NCI-H2107 treated with DMSO at 0.1 percent for 48 hours (cell line): ENCODE results near the gene ZNF644.
"Not testable (repeated sequence)": the region's sequence is repeated elsewhere in the genome, so short reads cannot be mapped to it uniquely, and the experiment has no call there.

Experiments used
- DNase-seq: peaks from one replicate; lab custom pipeline; 2025; ENCODE audit not compliant: unreplicated experiment; lab: John Stamatoyannopoulos, UW

Gene ZNF644

DNA sequence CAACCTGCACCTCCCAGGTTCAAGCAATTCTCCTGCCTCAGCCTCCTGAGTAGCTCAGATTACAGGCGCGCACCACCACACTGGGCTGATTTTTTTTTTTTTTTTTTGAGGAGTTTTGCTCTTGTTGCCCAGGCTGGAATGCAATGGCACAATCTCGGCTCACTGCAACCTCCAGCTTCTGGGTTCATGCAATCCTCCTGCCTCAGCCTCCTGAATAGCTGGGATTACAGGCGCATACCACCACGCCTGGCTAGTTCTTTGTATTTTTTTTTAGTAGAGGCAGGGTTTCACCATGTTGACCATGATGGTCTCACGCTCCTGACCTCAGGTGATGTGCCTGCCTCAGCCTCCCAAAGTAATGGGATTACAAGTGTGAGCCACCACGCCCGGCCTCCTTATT, 93.6 kb downstream of the ZNF644 start:
- not testable (repeated sequence) for DNase-seq

DNA sequence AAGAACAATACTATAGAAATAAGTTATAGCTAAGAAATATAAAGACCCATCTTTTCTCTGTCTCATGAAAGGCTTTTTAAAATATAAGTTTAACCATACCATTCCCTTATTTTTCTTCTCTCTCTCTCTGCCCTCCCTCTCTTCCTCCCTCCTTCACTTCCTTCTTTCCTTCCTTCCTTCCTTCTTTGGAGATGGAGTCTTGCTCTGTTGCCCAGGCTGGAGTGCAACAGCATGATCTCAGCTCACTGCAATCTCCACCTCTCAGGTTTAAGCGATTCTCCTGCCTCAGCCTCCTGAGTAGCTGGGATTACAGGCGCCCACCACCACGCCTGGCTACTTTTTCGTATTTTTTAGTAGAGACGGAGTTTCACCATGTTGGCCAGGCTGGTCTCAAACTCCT, 94.2 kb downstream of the ZNF644 start:
- not testable (repeated sequence) for DNase-seq

DNA sequence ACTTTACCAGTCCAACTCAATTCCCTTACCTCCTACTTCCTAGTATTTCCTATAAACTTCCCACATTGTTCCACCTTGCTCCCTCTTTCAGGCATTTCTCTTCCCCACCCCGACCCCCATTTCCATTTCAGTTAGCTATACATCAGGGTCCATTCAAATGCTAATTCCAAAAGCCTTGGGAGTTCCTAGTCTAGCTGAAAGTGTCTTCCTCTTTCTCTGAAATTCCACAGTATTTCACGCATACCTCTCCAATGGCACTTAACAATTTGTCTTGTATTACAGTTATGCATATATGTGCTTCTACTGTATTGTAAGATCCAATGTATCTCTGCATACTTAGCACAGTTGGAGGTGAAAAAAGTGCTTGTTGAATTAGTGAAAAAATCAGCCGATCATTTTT, 94.9 kb downstream of the ZNF644 start:
- no peak for DNase-seq

DNA sequence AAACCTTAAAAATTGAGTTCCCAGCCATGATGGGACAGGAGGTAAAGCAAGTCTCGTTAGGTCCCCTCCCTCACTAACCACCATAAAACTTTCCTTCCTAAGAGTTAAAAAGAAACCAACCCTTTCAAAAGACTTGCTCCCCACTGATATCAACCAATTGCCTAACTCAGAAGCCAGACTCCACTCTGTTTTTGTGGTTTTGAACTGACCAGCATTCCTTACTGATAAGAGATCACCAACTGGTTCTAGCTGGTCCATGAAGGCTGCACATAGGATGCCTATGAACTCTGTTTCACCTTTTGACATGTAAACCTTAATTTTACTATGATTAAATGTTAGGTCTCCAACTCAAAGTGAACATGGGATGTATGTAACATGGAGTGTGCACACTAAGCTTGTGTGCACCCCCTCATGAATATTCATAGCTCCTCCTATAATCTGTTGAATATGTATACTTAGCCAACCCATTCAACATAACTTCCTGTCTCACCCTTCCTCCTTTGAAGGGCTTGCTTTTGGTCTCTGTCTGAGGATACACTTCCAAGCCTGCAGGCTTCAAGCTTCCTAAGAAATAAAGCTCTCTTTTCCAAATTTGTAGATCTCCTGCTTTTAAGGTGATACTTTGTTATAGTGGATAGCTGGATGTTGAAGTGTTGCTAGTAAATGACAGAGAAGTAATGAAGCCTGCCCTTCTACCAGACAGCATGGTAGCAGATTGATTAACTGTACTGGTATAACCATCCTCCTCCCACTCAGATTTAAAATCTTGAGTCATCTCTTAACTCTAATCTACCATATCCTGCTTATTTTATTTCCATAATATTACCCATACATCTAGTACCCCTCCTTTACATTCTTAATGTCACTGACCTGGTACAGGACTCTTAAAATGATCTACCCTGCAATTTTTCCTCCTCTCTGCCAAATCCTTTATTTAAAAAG, 95.6 kb downstream of the ZNF644 start:
- no peak for DNase-seq

DNA sequence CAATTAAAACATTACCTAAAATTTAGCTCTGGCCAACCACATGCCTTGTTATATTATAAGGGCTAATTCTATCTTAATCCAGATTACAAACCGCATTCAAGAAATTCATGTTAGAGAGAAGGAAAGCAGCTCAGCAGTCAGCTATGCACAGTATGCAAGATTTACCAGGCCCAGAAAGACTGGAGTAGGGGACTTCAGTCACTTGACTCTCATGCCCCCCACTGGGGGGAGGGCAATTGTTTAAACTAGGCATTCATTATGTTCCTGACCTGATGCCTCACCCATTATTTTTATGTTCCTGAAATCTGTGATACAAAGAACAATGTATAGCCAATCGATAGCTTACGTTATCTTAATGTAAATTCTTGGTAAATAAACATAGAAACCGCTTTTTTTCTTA, 96.9 kb downstream of the ZNF644 start:
- no peak for DNase-seq

DNA sequence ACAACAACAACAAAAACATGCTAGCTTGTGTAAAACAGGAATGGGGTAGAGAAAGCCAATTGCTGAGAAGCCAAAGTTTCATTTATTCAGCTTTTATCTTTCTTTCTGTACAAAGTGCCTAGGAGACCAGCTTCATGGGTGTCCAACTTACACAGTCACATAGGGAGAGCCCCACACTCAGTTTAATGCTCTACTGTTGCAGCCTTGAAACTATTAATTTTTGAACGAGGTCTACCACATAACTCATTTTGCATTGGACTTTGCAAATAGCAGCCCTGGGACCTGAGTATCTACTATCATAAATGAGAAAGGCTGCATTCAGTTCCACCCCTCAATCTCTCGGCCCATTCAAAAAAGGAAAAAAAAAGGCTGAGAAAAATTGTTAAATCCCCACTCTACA, 98.8 kb downstream of the ZNF644 start:
- no peak for DNase-seq

DNA sequence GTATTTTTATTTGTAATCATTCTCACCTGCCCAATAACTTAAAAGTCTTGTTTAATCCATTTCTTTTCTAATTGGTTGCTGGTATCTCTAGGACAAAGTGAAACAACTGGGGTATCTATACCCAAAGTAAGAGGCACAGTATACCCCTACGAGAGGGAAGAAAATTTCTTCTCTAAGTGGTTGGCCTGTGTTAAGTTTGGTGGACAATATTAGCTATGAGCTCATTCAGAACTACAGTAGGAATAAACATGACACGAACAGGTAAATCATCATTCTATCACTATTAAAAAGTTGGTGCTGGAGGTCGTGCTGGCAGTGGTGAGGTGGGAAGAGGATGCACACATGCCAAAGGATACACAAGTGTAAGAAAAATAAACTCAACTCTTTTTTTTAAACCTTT, 99.6 kb downstream of the ZNF644 start:
- no peak for DNase-seq

DNA sequence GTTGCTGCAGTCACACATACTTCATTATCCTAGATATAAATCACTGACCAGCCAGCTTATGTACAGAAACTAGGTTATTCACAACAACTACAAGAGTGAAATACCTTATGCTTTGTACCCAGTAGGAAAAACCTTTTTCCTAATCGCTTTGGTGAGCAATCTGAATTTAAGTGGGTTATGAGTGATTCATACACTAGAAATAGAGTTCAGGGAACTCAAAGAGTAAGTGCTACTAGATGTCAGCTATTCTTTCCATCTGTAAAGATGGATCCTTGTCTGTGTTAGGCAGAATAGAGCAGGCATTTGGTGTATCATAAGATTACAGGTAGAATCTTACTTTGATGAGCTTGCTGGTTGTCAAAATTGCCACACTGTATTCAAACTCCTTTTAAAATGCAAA, 101.9 kb downstream of the ZNF644 start:
- no peak for DNase-seq

DNA sequence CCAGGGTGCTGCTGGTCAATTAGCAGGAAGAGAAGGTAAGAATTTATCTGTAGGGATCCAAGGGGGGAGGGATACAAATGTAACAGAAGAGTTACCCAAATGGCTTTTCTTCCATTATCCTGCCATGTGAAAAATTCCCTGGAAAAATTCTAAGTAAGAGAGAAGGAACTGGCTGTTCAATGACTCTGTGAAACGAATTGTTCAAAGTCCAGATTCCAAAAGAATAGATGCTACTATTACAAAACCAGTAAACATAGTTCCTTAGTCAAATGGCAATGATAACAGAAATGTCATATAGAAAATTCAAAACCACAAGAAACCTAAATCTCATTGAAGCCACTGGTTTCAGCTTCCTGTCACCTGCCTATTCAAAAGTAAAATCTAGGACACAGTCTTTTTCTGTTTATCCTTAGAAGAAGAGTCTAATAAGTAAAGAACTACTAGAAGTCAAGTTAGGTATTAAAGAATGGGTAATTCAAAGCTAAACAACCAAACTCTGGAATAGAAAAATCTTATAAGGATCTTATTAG, 102.6 kb downstream of the ZNF644 start:
- no peak for DNase-seq

DNA sequence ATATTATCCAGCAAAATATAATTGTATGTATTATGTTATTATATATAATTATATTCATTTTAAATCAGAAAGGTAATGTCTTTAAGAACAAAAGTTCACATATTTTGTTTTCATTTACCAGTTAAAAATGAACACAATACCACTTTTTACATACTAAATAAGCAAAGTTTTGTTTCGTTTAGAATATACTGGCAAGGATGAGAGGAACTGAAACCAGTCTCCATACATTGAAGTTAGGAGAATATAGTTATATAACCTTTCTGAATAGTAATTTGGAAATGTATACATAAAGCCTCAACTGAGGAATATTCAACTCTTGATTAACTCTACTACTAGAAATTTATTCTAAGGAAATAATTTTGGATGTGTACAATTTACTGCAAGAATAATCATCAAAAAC, 110.5 kb downstream of the ZNF644 start:
- no peak for DNase-seq

DNA sequence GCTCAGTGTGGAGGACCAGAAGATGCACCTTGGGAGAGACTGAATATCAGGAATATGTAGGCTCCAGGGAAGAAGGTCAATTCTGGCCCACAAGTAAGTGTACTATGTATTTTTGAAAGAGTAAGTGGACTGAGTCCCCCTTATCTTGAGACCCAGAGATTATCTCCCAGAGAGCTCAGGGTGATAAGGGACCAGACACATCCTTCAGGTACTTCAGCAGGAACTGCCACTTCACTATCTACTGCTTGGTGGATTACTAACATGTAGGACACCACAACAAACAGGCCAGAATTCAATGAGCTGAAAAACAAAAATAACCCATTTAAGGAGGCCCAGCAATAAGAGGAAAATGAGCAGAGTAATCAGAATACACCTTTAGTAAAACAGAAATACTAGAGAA, 119.2 kb downstream of the ZNF644 start:
- no peak for DNase-seq

DNA sequence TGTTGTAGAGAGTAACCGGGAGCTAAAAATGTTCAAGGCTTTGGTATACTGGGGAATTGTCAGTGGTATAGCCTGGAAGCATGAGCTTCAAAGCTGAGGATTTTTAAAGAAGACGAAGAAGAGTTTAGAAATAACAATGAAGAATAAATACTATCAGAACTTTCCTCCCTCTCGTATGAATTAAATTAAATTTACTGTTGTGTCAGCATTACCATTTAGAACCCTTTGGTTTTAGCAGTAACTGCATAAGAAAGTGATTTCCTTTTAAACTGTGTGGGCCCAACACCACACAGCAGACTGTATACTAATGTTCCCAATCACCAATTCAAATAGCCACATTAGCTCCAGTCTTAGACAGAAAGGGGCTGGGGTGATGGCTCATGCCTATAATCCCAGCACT, 122.6 kb downstream of the ZNF644 start:
- no peak for DNase-seq

DNA sequence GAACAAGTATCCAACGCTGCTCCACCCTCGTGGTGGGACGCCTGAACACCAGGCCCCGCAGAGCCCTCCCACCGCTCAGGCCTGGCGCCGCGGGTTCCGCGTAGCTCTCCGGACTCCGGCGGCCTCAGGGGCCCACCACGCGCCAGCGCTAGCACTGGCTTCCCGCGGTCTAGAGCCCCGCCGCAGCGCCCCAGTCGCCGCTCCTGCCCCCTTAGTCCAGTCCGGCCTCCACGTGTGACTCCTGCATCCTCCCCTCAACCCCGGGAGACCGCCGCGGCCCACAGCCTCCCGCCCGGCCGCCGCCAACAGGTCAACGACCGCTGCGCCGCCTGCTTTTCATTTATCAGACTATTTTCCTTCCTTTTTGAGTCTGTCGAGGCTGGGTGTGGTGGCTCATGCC, 128.2 kb downstream of the ZNF644 start:
- not testable (repeated sequence) for DNase-seq

DNA sequence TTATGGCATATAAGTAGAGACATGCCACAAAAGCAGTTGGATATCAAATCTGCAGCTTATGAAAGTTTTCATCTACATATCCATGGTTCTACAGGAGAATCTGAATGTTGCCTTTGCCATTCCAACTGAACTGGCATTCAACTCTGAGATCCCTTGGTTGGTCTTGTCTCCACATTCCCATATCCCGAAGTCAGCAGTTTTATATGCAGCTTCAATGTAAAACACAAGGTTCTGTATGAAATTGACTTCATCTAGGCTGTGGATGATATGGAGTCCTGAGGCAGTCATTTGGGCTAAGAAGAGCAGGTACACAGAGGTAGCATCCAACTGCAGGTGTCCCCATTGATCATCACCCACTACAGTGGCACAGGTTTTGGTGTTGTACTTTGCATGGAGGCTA, 129.0 kb downstream of the ZNF644 start:
- DNase-seq, result not testable (repeated sequence)

DNA sequence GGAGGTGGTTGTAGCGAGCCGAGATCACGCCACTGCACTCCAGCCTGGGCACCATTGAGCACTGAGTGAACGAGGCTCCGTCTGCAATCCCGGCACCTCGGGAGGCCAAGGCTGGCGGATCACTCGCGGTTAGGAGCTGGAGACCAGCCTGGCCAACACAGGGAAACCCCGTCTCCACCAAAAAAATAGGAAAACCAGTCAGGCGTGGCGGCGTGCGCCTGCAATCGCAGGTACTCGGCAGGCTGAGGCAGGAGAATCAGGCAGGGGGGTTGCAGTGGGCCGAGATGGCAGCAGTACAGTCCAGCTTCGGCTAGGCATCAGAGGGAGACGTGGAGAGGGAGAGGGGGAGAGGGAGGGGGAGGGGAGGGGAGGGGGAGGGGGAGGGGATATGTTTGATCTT, 129.6 kb downstream of the ZNF644 start:
- DNase-seq, result not testable (repeated sequence)

DNA sequence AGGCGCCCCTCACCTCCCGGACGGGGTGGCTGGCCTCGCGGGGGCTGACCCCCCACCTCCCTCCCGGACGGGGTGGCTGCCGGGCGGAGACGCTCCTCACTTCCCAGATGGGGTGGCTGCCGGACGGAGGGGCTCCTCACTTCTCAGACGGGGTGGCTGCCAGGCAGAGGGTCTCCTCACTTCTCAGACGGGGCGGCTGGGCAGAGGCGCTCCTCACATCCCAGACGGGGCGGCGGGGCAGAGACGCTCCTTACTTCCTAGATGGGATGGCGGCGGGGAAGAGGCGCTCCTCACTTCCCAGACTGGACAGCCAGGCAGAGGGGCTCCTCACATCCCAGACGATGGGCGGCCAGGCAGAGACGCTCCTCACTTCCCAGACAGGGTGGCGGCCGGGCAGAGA, 130.1 kb downstream of the ZNF644 start:
- DNase-seq, result not testable (repeated sequence)

DNA sequence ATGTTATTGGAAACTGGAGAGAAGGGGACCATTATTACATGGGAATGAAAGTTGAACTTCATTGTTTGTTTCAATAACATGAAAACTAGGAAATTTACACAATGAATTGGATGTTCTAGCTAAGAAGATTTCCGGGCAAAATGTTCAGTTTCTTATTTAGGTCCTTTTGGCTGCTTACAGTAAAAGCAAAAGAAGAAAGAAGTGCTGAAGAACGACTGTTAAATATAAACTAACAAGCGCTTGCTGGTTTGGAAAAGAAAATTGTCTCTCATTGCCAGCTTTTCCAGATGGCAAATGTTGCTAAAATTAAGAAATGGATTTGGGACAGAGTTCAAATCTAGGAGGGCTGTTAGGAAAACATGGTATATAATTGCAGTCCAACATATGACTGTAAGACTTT, 139.6 kb downstream of the ZNF644 start:
- no peak for DNase-seq

DNA sequence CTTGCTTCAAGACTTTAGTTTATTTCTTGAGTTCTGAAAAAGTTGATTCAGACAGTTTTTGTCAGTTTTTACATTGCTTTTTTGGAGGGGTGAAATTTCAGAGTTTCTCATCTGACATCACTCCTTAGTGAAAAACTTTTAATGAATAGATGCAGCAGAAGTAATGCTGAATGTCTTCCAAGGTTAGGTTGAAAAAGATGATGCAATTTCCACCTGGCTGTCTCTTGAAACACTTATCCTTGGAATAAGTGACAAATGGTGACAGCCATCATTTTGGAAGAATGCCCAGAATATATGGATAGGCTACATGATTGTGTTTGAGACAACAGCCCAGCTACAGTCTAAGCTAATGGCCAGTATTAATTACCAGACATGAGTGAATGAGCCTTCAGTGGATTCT, 140.8 kb downstream of the ZNF644 start:
- DNase-seq, result no peak

DNA sequence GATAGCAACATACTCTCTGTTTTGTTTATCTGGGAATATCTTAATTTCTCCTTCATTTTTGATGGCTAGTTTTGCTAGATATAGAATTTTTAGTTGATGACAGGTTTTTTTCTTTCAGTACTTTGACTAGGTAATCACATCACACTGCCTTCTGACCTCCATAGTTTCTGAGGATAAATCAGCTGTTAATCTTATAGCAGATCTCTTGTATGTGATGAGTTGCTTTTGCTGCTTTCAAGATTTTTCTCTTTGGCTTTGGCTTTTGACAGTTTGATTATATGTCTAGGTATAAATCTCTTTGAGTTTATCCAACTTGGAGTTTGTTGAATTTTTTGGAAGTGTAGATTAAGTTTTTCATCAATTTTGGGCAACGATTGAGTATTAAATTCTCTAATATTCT, 142.6 kb downstream of the ZNF644 start:
- DNase-seq, result no peak

DNA sequence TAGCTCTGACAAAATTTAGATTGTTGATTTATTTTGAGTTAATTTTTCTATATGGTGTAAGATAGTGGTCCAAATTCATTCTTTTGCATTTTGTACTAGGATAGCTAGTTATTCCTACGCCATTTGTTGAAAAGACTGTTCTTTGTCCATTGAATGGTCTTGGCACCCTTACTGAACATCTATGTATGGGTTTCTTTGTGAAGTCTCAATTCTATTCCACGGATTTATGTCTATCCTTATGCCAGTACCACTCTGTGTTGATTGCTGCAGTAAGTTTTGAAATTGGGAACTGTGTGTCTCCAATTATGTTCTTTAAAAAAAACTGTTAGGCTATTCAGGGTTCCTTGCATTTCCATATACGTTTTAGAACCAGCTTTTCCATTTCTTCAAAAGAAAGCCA, 145.7 kb downstream of the ZNF644 start:
- no peak for DNase-seq
